ENCODE results near the gene LRRC27. TPM values are rescaled to one million over a fixed set of nuclear protein-coding genes. Genes with fewer than 3 reads are reported as not detected.

Gene LRRC27
- total RNA-seq, 2 experiments from 2014 or later = 2.4 to 2.8 TPM

DNA sequence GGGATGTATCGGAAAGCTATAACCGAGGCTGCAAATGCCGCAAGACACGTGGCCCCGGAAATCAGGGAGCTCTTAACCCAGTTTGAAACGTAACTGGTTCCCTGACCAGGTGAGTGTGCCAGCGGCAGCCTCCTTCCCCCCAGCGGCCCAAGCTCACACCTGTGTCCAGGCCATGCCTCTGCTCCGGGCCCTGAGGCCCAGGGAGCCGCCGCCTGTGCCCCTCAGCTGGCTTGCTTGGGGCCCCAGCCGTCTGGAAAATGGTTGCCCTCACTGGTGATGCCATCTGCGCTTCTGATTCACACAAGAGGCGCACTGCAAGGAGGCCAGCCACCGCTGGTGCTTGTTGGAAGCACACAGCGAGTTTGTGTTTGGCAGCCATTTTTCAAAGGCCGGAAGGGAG is 74.2 kb downstream of the LRRC27 start:
- H3K9me3 ChIP-seq (ENCODE audit: control insufficient read depth in 1 of 2, insufficient read depth in 1 of 2, low read length in 2 of 2) = no peaks in the 10 kb centered on the region
- TF ChIP-seq, protein P1, sequence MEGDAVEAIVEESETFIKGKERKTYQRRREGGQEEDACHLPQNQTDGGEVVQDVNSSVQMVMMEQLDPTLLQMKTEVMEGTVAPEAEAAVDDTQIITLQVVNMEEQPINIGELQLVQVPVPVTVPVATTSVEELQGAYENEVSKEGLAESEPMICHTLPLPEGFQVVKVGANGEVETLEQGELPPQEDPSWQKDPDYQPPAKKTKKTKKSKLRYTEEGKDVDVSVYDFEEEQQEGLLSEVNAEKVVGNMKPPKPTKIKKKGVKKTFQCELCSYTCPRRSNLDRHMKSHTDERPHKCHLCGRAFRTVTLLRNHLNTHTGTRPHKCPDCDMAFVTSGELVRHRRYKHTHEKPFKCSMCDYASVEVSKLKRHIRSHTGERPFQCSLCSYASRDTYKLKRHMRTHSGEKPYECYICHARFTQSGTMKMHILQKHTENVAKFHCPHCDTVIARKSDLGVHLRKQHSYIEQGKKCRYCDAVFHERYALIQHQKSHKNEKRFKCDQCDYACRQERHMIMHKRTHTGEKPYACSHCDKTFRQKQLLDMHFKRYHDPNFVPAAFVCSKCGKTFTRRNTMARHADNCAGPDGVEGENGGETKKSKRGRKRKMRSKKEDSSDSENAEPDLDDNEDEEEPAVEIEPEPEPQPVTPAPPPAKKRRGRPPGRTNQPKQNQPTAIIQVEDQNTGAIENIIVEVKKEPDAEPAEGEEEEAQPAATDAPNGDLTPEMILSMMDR (IDR thresholded peaks at IDR 0.05) = no peak
- Mint-ChIP-seq H3K4me3 (no peak overlapping the region), H3K4me1 (ENCODE audit: low read depth) (peaks cover 16% of the 10 kb centered on the region), H3K9me3 (no peaks in the 10 kb centered on the region), H3K36me3 (ENCODE audit: low read depth) (peaks cover 13% of the 10 kb centered on the region), H3K27me3 (no peaks in the 10 kb centered on the region), H3K27ac (no peak overlapping the region)
- POLR2A ChIA-PET = no interaction called here
- intact Hi-C loops (cut with DNase I, micrococcal nuclease) = no loop called here
- CTCF ChIA-PET = no interaction called here
- peaks cover 8% of the 10 kb centered on the region for H3K36me3 ChIP-seq (ENCODE audit: insufficient read depth, low read length)
- H3K27me3 ChIP-seq (ENCODE audit: control insufficient read depth in 1 of 2, insufficient read depth in 2 of 2, low read length in 2 of 2) = no peaks in the 10 kb centered on the region
- ATAC-seq (ENCODE audit: poor library complexity) = no peak
- no peak overlapping the region for H3K4me3 ChIP-seq (ENCODE audit: low read length)
- H3K27ac ChIP-seq (ENCODE audit: low read depth in 1 of 2, low read length in 2 of 2) = no peak overlapping the region
- H3K4me1 ChIP-seq (ENCODE audit: insufficient read depth, low read length) = peaks cover 26% of the 10 kb centered on the region
- no peak for DNase-seq

DNA sequence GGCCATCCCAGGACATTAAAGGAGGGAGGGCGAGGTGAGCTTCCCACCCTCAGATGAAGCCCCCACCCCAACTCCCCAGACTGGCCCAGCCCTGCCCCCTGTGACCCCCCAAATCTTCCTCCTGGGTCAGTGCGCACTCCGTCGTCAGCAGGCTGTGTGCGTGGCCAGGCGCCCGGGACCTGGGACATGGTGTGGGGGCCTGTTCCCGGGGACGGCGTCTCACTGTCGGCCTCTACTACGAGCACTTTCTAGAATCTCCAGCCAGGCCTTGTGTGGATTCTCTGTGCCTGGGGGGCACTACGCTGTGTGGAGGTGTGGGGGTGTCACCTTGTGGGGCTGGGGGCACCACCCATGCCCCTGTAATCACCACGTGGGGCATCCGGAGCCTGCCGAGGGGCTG is 74.8 kb downstream of the LRRC27 start:
- Histone ChIP-seq H3K36me3 (ENCODE audit: insufficient read depth, low read length) (peaks cover 8% of the 10 kb centered on the region), H3K9me3 (ENCODE audit: control insufficient read depth in 1 of 2, insufficient read depth in 1 of 2, low read length in 2 of 2) (no peaks in the 10 kb centered on the region), H3K4me1 (ENCODE audit: insufficient read depth, low read length) (peaks cover 22% of the 10 kb centered on the region), H3K4me3 (ENCODE audit: low read length) (no peak overlapping the region), H3K27me3 (ENCODE audit: control insufficient read depth in 1 of 2, insufficient read depth in 2 of 2, low read length in 2 of 2) (no peaks in the 10 kb centered on the region), H3K27ac (ENCODE audit: low read depth in 1 of 2, low read length in 2 of 2) (no peak overlapping the region)
- TF ChIP-seq, protein P1 (IDR thresholded peaks at IDR 0.05) = no peak
- peaks cover 13% of the 10 kb centered on the region for H3K36me3 Mint-ChIP-seq (ENCODE audit: low read depth)
- H3K27ac Mint-ChIP-seq = no peak overlapping the region
- ATAC-seq (ENCODE audit: poor library complexity) (no peak), DNase-seq (no peak)
- no peak overlapping the region for H3K4me3 Mint-ChIP-seq
- H3K27me3 Mint-ChIP-seq = no peaks in the 10 kb centered on the region
- intact Hi-C loops (cut with DNase I, micrococcal nuclease) = no loop called here
- CTCF ChIA-PET = no interaction called here
- POLR2A ChIA-PET = no interaction called here
- H3K9me3 Mint-ChIP-seq = no peaks in the 10 kb centered on the region
- peaks cover 16% of the 10 kb centered on the region for H3K4me1 Mint-ChIP-seq (ENCODE audit: low read depth)

DNA sequence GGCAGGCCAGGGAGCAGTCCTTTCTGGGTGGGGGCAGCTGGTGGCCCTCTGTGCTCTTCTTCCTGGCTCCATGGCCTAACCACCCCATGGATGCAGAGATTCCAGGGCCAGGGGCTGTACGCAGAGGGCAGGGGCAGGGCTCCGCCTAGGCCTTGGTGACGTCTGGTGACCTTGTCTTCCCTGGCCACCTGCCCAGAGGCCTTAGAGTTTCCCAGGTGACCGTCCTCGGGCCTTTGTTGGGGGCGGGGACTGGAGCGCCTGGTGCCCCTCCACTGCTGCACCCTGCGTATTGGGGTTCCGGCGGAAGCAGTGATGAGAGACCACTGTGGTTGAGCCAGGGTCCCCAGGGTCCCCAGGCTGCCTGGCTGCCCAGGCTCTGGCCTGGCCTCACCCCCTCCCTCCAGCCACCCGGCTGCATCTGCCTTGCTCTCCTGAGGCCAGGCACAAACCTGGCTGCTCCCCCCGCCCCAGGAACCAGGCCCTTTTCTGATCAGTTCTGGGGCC is 75.3 kb downstream of the LRRC27 start:
- POLR2A ChIA-PET = no interaction called here
- Histone ChIP-seq H3K4me1 (ENCODE audit: insufficient read depth, low read length) (peaks cover 21% of the 10 kb centered on the region), H3K27ac (ENCODE audit: low read depth in 1 of 2, low read length in 2 of 2) (no peak overlapping the region), H3K27me3 (ENCODE audit: control insufficient read depth in 1 of 2, insufficient read depth in 2 of 2, low read length in 2 of 2) (no peaks in the 10 kb centered on the region), H3K4me3 (ENCODE audit: low read length) (no peak overlapping the region), H3K9me3 (ENCODE audit: control insufficient read depth in 1 of 2, insufficient read depth in 1 of 2, low read length in 2 of 2) (no peaks in the 10 kb centered on the region), H3K36me3 (ENCODE audit: insufficient read depth, low read length) (peaks cover 8% of the 10 kb centered on the region)
- H3K36me3 Mint-ChIP-seq (ENCODE audit: low read depth) = peaks cover 13% of the 10 kb centered on the region
- no peak for DNase-seq
- H3K27me3 Mint-ChIP-seq = no peaks in the 10 kb centered on the region
- no peak overlapping the region for H3K27ac Mint-ChIP-seq
- no peaks in the 10 kb centered on the region for H3K9me3 Mint-ChIP-seq
- peaks cover 16% of the 10 kb centered on the region for H3K4me1 Mint-ChIP-seq (ENCODE audit: low read depth)
- ATAC-seq (ENCODE audit: poor library complexity) = no peak
- TF ChIP-seq, protein P1 (IDR thresholded peaks at IDR 0.05) = no peak
- no peak overlapping the region for H3K4me3 Mint-ChIP-seq
- CTCF ChIA-PET = no interaction called here
- intact Hi-C loops (cut with DNase I, micrococcal nuclease) = no loop called here
